Neural cell (in vitro differentiated cells): ENCODE data around the gene LAP3.

ENCODE experiments used
- MXI1 ChIP-seq: fragments of 450-650 bp; conservative IDR thresholded peaks from 2 replicates; pipeline ENCODE4 v1.6.1; 2014; ENCODE audit warnings: antibody characterized with exemption, mild to moderate bottlenecking; ENCODE audit not compliant: poor library complexity, severe bottlenecking
- POLR2AphosphoS5 ChIP-seq: IDR thresholded peaks from 2 replicates; pipeline ENCODE4 v1.6.1; 2012
- TF ChIP-seq, protein P1 (sequence below): fragments of 450-650 bp; IDR thresholded peaks from 2 replicates; pipeline ENCODE4 v1.5.1; 2014; ENCODE audit warnings: antibody characterized with exemption, mild to moderate bottlenecking, moderate library complexity; ENCODE audit not compliant: poor library complexity, severe bottlenecking
- TF ChIP-seq, protein P2 (sequence below): IDR thresholded peaks from 2 replicates; pipeline ENCODE4 v1.6.1; 2012; ENCODE audit warnings: borderline replicate concordance

DNA sequence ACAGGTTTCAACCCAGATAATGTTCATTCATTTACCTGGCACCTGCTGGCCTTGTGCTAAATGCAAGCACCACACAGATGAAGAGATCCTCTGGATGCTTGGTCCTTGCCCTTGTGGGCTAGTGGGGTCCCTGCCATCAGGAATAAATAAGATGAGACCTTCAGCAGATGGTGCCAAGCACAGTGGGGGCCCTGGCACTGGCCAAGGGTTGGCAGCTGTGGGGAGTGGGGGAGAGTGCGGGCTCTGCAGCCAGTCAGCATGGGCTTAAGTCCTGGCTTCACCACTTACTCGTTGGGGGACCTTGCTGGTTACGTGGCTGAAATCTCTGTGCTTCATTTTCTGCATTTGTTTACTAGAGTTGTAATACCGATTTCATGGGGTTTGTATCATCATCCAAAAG, 6.9 kb downstream of the LAP3 start:
- TF ChIP-seq, protein P1, sequence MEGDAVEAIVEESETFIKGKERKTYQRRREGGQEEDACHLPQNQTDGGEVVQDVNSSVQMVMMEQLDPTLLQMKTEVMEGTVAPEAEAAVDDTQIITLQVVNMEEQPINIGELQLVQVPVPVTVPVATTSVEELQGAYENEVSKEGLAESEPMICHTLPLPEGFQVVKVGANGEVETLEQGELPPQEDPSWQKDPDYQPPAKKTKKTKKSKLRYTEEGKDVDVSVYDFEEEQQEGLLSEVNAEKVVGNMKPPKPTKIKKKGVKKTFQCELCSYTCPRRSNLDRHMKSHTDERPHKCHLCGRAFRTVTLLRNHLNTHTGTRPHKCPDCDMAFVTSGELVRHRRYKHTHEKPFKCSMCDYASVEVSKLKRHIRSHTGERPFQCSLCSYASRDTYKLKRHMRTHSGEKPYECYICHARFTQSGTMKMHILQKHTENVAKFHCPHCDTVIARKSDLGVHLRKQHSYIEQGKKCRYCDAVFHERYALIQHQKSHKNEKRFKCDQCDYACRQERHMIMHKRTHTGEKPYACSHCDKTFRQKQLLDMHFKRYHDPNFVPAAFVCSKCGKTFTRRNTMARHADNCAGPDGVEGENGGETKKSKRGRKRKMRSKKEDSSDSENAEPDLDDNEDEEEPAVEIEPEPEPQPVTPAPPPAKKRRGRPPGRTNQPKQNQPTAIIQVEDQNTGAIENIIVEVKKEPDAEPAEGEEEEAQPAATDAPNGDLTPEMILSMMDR = no peak
- TF ChIP-seq, protein P2, sequence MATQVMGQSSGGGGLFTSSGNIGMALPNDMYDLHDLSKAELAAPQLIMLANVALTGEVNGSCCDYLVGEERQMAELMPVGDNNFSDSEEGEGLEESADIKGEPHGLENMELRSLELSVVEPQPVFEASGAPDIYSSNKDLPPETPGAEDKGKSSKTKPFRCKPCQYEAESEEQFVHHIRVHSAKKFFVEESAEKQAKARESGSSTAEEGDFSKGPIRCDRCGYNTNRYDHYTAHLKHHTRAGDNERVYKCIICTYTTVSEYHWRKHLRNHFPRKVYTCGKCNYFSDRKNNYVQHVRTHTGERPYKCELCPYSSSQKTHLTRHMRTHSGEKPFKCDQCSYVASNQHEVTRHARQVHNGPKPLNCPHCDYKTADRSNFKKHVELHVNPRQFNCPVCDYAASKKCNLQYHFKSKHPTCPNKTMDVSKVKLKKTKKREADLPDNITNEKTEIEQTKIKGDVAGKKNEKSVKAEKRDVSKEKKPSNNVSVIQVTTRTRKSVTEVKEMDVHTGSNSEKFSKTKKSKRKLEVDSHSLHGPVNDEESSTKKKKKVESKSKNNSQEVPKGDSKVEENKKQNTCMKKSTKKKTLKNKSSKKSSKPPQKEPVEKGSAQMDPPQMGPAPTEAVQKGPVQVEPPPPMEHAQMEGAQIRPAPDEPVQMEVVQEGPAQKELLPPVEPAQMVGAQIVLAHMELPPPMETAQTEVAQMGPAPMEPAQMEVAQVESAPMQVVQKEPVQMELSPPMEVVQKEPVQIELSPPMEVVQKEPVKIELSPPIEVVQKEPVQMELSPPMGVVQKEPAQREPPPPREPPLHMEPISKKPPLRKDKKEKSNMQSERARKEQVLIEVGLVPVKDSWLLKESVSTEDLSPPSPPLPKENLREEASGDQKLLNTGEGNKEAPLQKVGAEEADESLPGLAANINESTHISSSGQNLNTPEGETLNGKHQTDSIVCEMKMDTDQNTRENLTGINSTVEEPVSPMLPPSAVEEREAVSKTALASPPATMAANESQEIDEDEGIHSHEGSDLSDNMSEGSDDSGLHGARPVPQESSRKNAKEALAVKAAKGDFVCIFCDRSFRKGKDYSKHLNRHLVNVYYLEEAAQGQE = no peak
- TF ChIP-seq POLR2AphosphoS5 (no peak), MXI1 (no peak)
